ENCODE data around the gene MGAT4D.

MGAT4D gene

DNA sequence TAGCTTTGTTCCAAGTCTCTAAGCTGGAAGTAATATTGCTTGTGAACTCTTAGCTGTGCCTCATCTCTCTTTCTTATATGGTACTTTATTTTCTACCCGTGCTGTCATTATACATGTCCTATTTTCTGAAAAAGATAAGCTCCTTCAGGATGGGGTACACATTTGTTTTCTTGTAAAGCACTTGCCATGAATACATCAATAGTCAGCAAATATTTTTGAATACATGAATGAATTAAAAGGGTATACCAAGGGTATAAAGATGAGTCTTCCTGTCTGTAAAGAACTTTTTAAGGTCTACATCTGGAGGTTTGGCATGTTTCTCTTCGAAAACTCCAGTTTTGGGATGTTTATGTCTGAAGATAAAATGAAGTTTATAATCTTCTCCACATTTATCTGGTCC, 98.0 kb downstream of the MGAT4D start:
- no peak overlapping the region for H3K4me3 ChIP-seq (ENCODE audit: insufficient read depth, low read depth, low read length)
- 83 to 90% methylated on average over 2 of the region's 2 CpGs for WGBS, 2 experiments
- no peaks in the 10 kb centered on the region for H3K27me3 ChIP-seq (ENCODE audit: control insufficient read depth, insufficient read depth, low read length, poor library complexity, severe bottlenecking)
- H3K4me1 ChIP-seq (ENCODE audit: control insufficient read depth, insufficient read depth, low read length) = no peaks in the 10 kb centered on the region
- H3K27ac ChIP-seq (ENCODE audit: insufficient read depth, low read depth, low read length, poor library complexity, severe bottlenecking) = no peak overlapping the region
- H3K36me3 ChIP-seq (ENCODE audit: control insufficient read depth, insufficient read depth, low read length) = no peaks in the 10 kb centered on the region
- no peaks in the 10 kb centered on the region for H3K9me3 ChIP-seq (ENCODE audit: control insufficient read depth, low read length)

- no peaks in the 10 kb centered on the region for H3K36me3 ChIP-seq (ENCODE audit: control insufficient read depth, insufficient read depth, low read length)
- H3K27me3 ChIP-seq (ENCODE audit: control insufficient read depth, insufficient read depth, low read length, poor library complexity, severe bottlenecking) = no peaks in the 10 kb centered on the region
- H3K4me1 ChIP-seq (ENCODE audit: control insufficient read depth, insufficient read depth, low read length) = no peaks in the 10 kb centered on the region
- no peaks in the 10 kb centered on the region for H3K9me3 ChIP-seq (ENCODE audit: control insufficient read depth, low read length)
- H3K27ac ChIP-seq (ENCODE audit: insufficient read depth, low read depth, low read length, poor library complexity, severe bottlenecking) = no peak overlapping the region
- H3K4me3 ChIP-seq (ENCODE audit: insufficient read depth, low read depth, low read length) = no peak overlapping the region
- 88 to 89% methylated on average over 5 of the region's 5 CpGs for WGBS, 2 experiments
Measured at GRCh38 chr4:140395668-140396067, 102.4 kb downstream of the MGAT4D start.

Measured in ectodermal cell (in vitro differentiated cells).